Hepatocyte (in vitro differentiated cells): Measurements from ENCODE around the gene KLK2. TPM values are rescaled to one million over a fixed set of nuclear protein-coding genes. Genes with fewer than 3 reads are reported as not detected.

Experiments used
- DNase-seq: peaks from one replicate; pipeline ENCODE4 v3.0.0-alpha.2; 2016; ENCODE audit warnings: low spot score
- H2AFZ ChIP-seq: fragments of 200-600 bp; sonication (generic); 2 replicates; pipeline ENCODE4 v1.6.0; 2016; ENCODE audit warnings: antibody characterized with exemption, mild to moderate bottlenecking
- H3K27ac ChIP-seq: fragments of 200-600 bp; sonication (generic); 2 replicates; pipeline ENCODE4 v1.5.1; 2016; ENCODE audit warnings: mild to moderate bottlenecking
- H3K27me3 ChIP-seq: fragments of 200-600 bp; sonication (generic); 2 replicates; pipeline ENCODE4 v1.6.1; 2016
- H3K36me3 ChIP-seq: fragments of 200-600 bp; sonication (generic); replicated peaks from 2 replicates; pipeline ENCODE4 v1.5.1; 2016; ENCODE audit warnings: low read depth; ENCODE audit not compliant: insufficient read depth
- H3K4me1 ChIP-seq: fragments of 200-600 bp; sonication (generic); 2 replicates; pipeline ENCODE4 v1.5.1; 2016; ENCODE audit warnings: mild to moderate bottlenecking, moderate library complexity; ENCODE audit not compliant: insufficient read depth
- H3K4me2 ChIP-seq: fragments of 200-600 bp; sonication (generic); 2 replicates; pipeline ENCODE4 v1.6.0; 2016
- H3K4me3 ChIP-seq: fragments of 200-600 bp; sonication (generic); 2 replicates; pipeline ENCODE4 v1.5.1; 2016; ENCODE audit warnings: mild to moderate bottlenecking
- H3K79me2 ChIP-seq: fragments of 200-600 bp; sonication (generic); 2 replicates; pipeline ENCODE4 v1.6.0; 2017; ENCODE audit warnings: mild to moderate bottlenecking
- H3K9me2 ChIP-seq: fragments of 200-600 bp; sonication (generic); replicated peaks from 2 replicates; pipeline ENCODE4 v1.6.0; 2017; ENCODE audit warnings: mild to moderate bottlenecking; ENCODE audit not compliant: insufficient read depth
- H3K9me3 ChIP-seq: fragments of 200-600 bp; sonication (generic); 2 replicates; pipeline ENCODE4 v1.5.1; 2016; ENCODE audit warnings: low read depth, mild to moderate bottlenecking
- H4K20me1 ChIP-seq: fragments of 200-600 bp; sonication (generic); 2 replicates; pipeline ENCODE4 v1.6.0; 2016; ENCODE audit warnings: mild to moderate bottlenecking; ENCODE audit not compliant: insufficient read depth, poor library complexity, severe bottlenecking
- CTCF ChIP-seq: fragments of 200-600 bp; sonication (generic); IDR thresholded peaks from 2 replicates; pipeline ENCODE4 v1.5.1; 2016; ENCODE audit warnings: antibody characterized with exemption, mild to moderate bottlenecking; ENCODE audit not compliant: poor library complexity
- EZH2 ChIP-seq: fragments of 200-600 bp; sonication (generic); IDR thresholded peaks from 2 replicates; pipeline ENCODE4 v1.6.1; 2016; ENCODE audit warnings: antibody characterized with exemption, mild to moderate bottlenecking, borderline replicate concordance
- EZH2phosphoT487 ChIP-seq: fragments of 200-600 bp; sonication (generic); IDR thresholded peaks from one replicate; pipeline ENCODE4 v1.6.1; 2018; ENCODE audit warnings: antibody characterized with exemption, mild to moderate bottlenecking, low read depth, moderate library complexity; ENCODE audit not compliant: unreplicated experiment, severe bottlenecking
- WGBS: methylation state at CpG from one replicate; pipeline ENCODE4 v1.1.6; 2016; ENCODE audit warnings: low lambda C conversion rate; ENCODE audit errors: missing lambda C conversion rate; 5-methylcytosine and 5-hydroxymethylcytosine counted together
- polyA plus RNA-seq: library from polyadenylated mRNA; unstranded; fragments of >200 nt; fragmentation: Nextera tagmentation; extraction: Ambion mirVana; gene quantifications from 2 replicates; pipeline ENCODE4 v1.2.1, GENCODE V29; 2016
- total RNA-seq: library from RNA; depleted of rRNA; stranded (reverse); fragments of >200 nt; gene quantifications from 2 replicates; pipeline ENCODE4 v1.2.3, GENCODE V29; 2014

KLK2 gene
- total and polyA plus RNA-seq, 2 experiments from 2014 or later = not detected

GRCh38 chr19:50896591-50897190 lies 23.5 kb downstream of the KLK2 start:
- Histone ChIP-seq H4K20me1 (no peaks in the 10 kb centered on the region), H2AFZ (no peak overlapping the region), H3K4me2 (no peak overlapping the region), H3K36me3 (no peaks in the 10 kb centered on the region), H3K9me3 (no peaks in the 10 kb centered on the region), H3K27me3 (peaks cover 11% of the 10 kb centered on the region), H3K4me3 (no peak overlapping the region), H3K9me2 (no peaks in the 10 kb centered on the region), H3K27ac (no peak overlapping the region), H3K79me2 (no peaks in the 10 kb centered on the region), H3K4me1 (no peaks in the 10 kb centered on the region)
- TF ChIP-seq CTCF = no peak
- TF ChIP-seq EZH2 = no peak
- no peak for TF ChIP-seq EZH2phosphoT487
- 78% methylated on average over 6 of the region's 6 CpGs for WGBS
- peak; percentile 42 for DNase-seq

- H3K27me3 ChIP-seq = peaks cover 11% of the 10 kb centered on the region
- no peaks in the 10 kb centered on the region for H3K9me2 ChIP-seq
- H3K36me3 ChIP-seq = no peaks in the 10 kb centered on the region
- H2AFZ ChIP-seq = no peak overlapping the region
- 82% methylated on average over 3 of the region's 3 CpGs for WGBS
- no peaks in the 10 kb centered on the region for H3K79me2 ChIP-seq
- no peak overlapping the region for H3K4me2 ChIP-seq
- H3K4me1 ChIP-seq = no peaks in the 10 kb centered on the region
- H4K20me1 ChIP-seq = no peaks in the 10 kb centered on the region
- TF ChIP-seq CTCF = no peak
- H3K4me3 ChIP-seq = no peak overlapping the region
- H3K27ac ChIP-seq = no peak overlapping the region
- H3K9me3 ChIP-seq = no peaks in the 10 kb centered on the region
- DNase-seq = no peak
Observed at GRCh38 chr19:50897191-50897607, 24.0 kb downstream of the KLK2 start.

GRCh38 chr19:50897612-50898011 lies 24.4 kb downstream of the KLK2 start:
- Histone ChIP-seq H3K36me3 (no peaks in the 10 kb centered on the region), H3K27me3 (peaks cover 11% of the 10 kb centered on the region), H2AFZ (no peak overlapping the region), H3K9me2 (no peaks in the 10 kb centered on the region), H3K27ac (no peak overlapping the region), H3K79me2 (no peaks in the 10 kb centered on the region), H3K4me3 (no peak overlapping the region), H3K4me2 (no peak overlapping the region), H3K4me1 (no peaks in the 10 kb centered on the region), H3K9me3 (no peaks in the 10 kb centered on the region), H4K20me1 (no peaks in the 10 kb centered on the region)
- TF ChIP-seq EZH2phosphoT487 (no peak), CTCF (no peak), EZH2 (no peak)
- 84% methylated on average over 3 of the region's 3 CpGs for WGBS
- DNase-seq = no peak

GRCh38 chr19:50898018-50898417 lies 24.8 kb downstream of the KLK2 start:
- H3K27ac ChIP-seq = no peak overlapping the region
- no peaks in the 10 kb centered on the region for H3K79me2 ChIP-seq
- no peaks in the 10 kb centered on the region for H3K4me1 ChIP-seq
- no peak for DNase-seq
- WGBS = 74% methylated on average over 4 of the region's 4 CpGs
- no peak overlapping the region for H3K4me2 ChIP-seq
- peaks cover 11% of the 10 kb centered on the region for H3K27me3 ChIP-seq
- H3K4me3 ChIP-seq = no peak overlapping the region
- H4K20me1 ChIP-seq = no peaks in the 10 kb centered on the region
- no peaks in the 10 kb centered on the region for H3K9me3 ChIP-seq
- H3K9me2 ChIP-seq = no peaks in the 10 kb centered on the region
- no peaks in the 10 kb centered on the region for H3K36me3 ChIP-seq
- H2AFZ ChIP-seq = no peak overlapping the region
- TF ChIP-seq EZH2 (no peak), CTCF (no peak), EZH2phosphoT487 (no peak)
